Astrocyte (in vitro differentiated cells and primary cell): ENCODE measurements around the gene BCL3. TPM values are rescaled to one million over a fixed set of nuclear protein-coding genes. Genes with fewer than 3 reads are reported as not detected.

Source experiments
- DNase-seq: peaks from one replicate; pipeline ENCODE4 v3.0.0-alpha.2; 2010; ENCODE audit warnings: low read depth
- FAIRE-seq: peaks from 2 replicates; lab custom pipeline; 2011; peaks lifted over from hg19 to GRCh38; lab: Jason Lieb, UNC
- H2AFZ ChIP-seq: 2 replicates; pipeline ENCODE4 v1.6.0; 2012; ENCODE audit warnings: low read depth, low read length, inconsistent platforms
- H3K27ac ChIP-seq: 2 replicates; pipeline ENCODE4 v1.5.1; 2011; ENCODE audit warnings: low read depth, low read length, inconsistent platforms
- H3K27me3 ChIP-seq: 2 replicates; pipeline ENCODE4 v1.6.0; 2011; ENCODE audit warnings: low read length, inconsistent platforms; ENCODE audit not compliant: insufficient read depth
- H3K36me3 ChIP-seq: 2 replicates; pipeline ENCODE4 v1.5.1; 2011; ENCODE audit warnings: low read length, inconsistent platforms; ENCODE audit not compliant: insufficient read depth
- H3K4me1 ChIP-seq: 2 replicates; pipeline ENCODE4 v1.5.1; 2011; ENCODE audit warnings: low read length, inconsistent platforms; ENCODE audit not compliant: insufficient read depth
- H3K4me2 ChIP-seq: 2 replicates; pipeline ENCODE4 v1.6.0; 2012; ENCODE audit warnings: low read length, inconsistent platforms
- H3K4me3 ChIP-seq: 2 replicates; pipeline ENCODE4 v1.5.1; 2011; ENCODE audit warnings: low read depth, mild to moderate bottlenecking, low read length, inconsistent platforms; ENCODE audit not compliant: insufficient read depth
- H3K79me2 ChIP-seq: 2 replicates; pipeline ENCODE4 v1.6.0; 2012; ENCODE audit warnings: mild to moderate bottlenecking, low read length, inconsistent platforms; ENCODE audit not compliant: insufficient read depth
- H3K9ac ChIP-seq: 2 replicates; pipeline ENCODE4 v1.6.0; 2012; ENCODE audit warnings: mild to moderate bottlenecking, low read length, inconsistent platforms
- H3K9me3 ChIP-seq: 2 replicates; pipeline ENCODE4 v1.5.1; 2012; ENCODE audit warnings: low read depth, mild to moderate bottlenecking, low read length, inconsistent platforms; ENCODE audit not compliant: insufficient read depth
- H4K20me1 ChIP-seq: 2 replicates; pipeline ENCODE4 v1.6.0; 2012; ENCODE audit warnings: low read length, inconsistent platforms; ENCODE audit not compliant: insufficient read depth
- H3K27ac Mint-ChIP-seq: one replicate; pipeline ENCODE4 v1.8.0; 2021; ENCODE audit warnings: mild to moderate bottlenecking, mixed read lengths; ENCODE audit not compliant: unreplicated experiment
- H3K27me3 Mint-ChIP-seq: one replicate; pipeline ENCODE4 v1.8.0; 2021; ENCODE audit warnings: low read depth, mixed read lengths; ENCODE audit not compliant: unreplicated experiment
- H3K36me3 Mint-ChIP-seq: one replicate; pipeline ENCODE4 v1.8.0; 2021; ENCODE audit warnings: low read depth, mixed read lengths; ENCODE audit not compliant: unreplicated experiment
- H3K4me1 Mint-ChIP-seq: one replicate; pipeline ENCODE4 v1.8.0; 2021; ENCODE audit warnings: low read depth, mixed read lengths; ENCODE audit not compliant: unreplicated experiment
- H3K4me3 Mint-ChIP-seq: one replicate; pipeline ENCODE4 v1.8.0; 2021; ENCODE audit warnings: mild to moderate bottlenecking, moderate library complexity, mixed read lengths; ENCODE audit not compliant: unreplicated experiment
- H3K9me3 Mint-ChIP-seq: one replicate; pipeline ENCODE4 v1.8.0; 2021; ENCODE audit warnings: mild to moderate bottlenecking, mixed read lengths; ENCODE audit not compliant: unreplicated experiment
- CTCF ChIP-seq: IDR thresholded peaks from 2 replicates; pipeline ENCODE4 v1.5.1; 2011; ENCODE audit warnings: low read depth, mild to moderate bottlenecking, inconsistent platforms, low read length, moderate library complexity; ENCODE audit not compliant: insufficient read depth
- EZH2 ChIP-seq: IDR thresholded peaks from 2 replicates; pipeline ENCODE4 v1.6.1; 2012; ENCODE audit warnings: mild to moderate bottlenecking, low read length, inconsistent platforms; ENCODE audit not compliant: insufficient read depth
- total RNA-seq: library from RNA; stranded (reverse); gene quantifications from 2 replicates; pipeline ENCODE4 v1.2.1, GENCODE V29; 2021

The BCL3 gene
- total RNA-seq, 1 donor from 2014 or later: 17.3 TPM

- Histone ChIP-seq H2AFZ (no peak overlapping the region), H3K4me3 (no peak overlapping the region), H3K27ac (no peak overlapping the region), H3K79me2 (no peaks in the 10 kb centered on the region), H4K20me1 (no peaks in the 10 kb centered on the region), H3K4me2 (no peak overlapping the region), H3K9ac (no peak overlapping the region), H3K4me1 (peaks cover 38% of the 10 kb centered on the region), H3K9me3 (no peaks in the 10 kb centered on the region), H3K27me3 (no peaks in the 10 kb centered on the region), H3K36me3 (no peaks in the 10 kb centered on the region)
- Mint-ChIP-seq H3K36me3 (no peaks in the 10 kb centered on the region), H3K4me1 (peaks cover 15% of the 10 kb centered on the region), H3K27ac (no peak overlapping the region), H3K27me3 (no peaks in the 10 kb centered on the region), H3K4me3 (peak overlapping the region; percentile 34), H3K9me3 (no peaks in the 10 kb centered on the region)
- TF ChIP-seq EZH2 (no peak), CTCF (no peak)
- no peak for DNase-seq
- FAIRE-seq: no peak
These were observed 9.6 kb upstream of the BCL3 start for GRCh38 chr19:44738603-44739558.

GRCh38 chr19:44740351-44740824 is 8.1 kb upstream of the BCL3 start:
- H3K4me1 Mint-ChIP-seq: peaks cover 11% of the 10 kb centered on the region

More at GRCh38 chr19:44740351-44740824, 8.1 kb upstream of the BCL3 start:
- no peaks in the 10 kb centered on the region for H3K9me3 ChIP-seq
- H4K20me1 ChIP-seq: no peaks in the 10 kb centered on the region
- no peak overlapping the region for H2AFZ ChIP-seq
- no peak overlapping the region for H3K9ac ChIP-seq
- H3K4me3 Mint-ChIP-seq: no peak overlapping the region
- H3K4me2 ChIP-seq: no peak overlapping the region
- DNase-seq: no peak
- H3K27me3 Mint-ChIP-seq: no peaks in the 10 kb centered on the region
- peaks cover 41% of the 10 kb centered on the region for H3K4me1 ChIP-seq
- TF ChIP-seq EZH2: no peak
- no peak for TF ChIP-seq CTCF
- no peaks in the 10 kb centered on the region for H3K27me3 ChIP-seq
- H3K36me3 Mint-ChIP-seq: no peaks in the 10 kb centered on the region
- H3K9me3 Mint-ChIP-seq: no peaks in the 10 kb centered on the region
- no peak overlapping the region for H3K27ac ChIP-seq
- no peak overlapping the region for H3K27ac Mint-ChIP-seq
- no peaks in the 10 kb centered on the region for H3K79me2 ChIP-seq
- no peaks in the 10 kb centered on the region for H3K36me3 ChIP-seq
- no peak overlapping the region for H3K4me3 ChIP-seq
- no peak for FAIRE-seq
